GM21367 (cell line): ENCODE data around the gene CD48.
"Not testable (repeated sequence)": the region's sequence is repeated elsewhere in the genome, so short reads cannot be mapped to it uniquely, and the experiment has no call there.

Source experiments
- ATAC-seq: cut with Tn5 transposase; IDR thresholded peaks from one replicate; pipeline ENCODE4 v1.9.1; 2021; ENCODE audit not compliant: unreplicated experiment

Gene CD48

GRCh38 chr1:160658162-160658813, 53.3 kb downstream of the CD48 start:
- no peak for ATAC-seq

- no peak for ATAC-seq
Observed at GRCh38 chr1:160657250-160657781, 54.3 kb downstream of the CD48 start.

GRCh38 chr1:160656737-160657136, 54.9 kb downstream of the CD48 start:
- ATAC-seq: no peak

DNA sequence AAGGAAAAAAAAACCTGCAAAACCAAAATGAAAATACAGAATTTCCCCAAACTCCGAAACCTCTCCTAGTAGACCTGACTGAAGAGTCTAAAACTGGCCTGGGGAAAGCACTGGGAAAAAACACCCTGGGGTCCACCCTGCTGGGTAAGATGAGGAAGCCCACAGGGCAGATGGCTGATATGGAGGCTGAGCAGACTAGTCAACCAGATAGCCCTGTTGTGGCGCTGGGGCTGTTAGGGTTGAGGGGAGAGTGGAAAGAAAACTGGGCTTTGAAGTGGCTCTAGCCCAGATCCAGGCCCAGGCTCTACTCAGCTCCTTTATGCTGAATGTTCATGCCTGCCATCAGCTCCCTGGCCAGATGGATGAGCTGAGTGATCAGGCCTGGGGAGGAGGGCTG, 58.0 kb downstream of the CD48 start:
- ATAC-seq: no peak

DNA sequence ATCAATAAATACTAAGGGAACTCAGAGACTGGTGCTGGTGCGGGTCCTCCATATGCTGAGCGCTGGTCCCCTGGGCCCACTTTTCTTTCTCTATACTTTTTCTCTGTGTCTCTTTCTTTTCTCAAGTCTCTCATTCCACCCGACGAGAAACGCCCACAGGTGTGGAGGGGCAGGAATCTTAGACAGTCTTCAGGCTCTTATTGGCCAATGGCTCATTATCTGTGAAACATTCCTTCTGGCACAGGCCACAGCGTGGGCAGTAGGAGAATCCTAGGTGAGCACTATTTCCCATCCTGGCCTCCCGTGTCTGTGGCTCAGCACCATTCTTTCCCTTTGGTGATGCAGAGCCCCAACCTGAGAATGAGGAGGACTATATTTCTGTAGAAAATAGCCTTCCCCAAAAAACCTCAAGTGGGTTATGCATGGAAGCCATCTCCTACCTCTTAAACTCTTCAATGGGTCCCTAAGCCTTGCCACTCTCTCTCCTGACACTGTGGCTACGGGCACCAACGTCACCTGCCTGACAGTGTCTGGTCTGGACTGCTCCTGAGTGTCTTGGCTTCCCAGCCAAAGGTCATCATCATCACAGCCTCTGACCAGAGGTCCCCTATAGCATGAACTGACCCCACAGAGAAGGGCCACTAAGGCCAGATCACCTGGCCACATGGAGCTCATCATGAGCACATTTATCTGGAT, 58.5 kb downstream of the CD48 start:
- ATAC-seq: no peak

DNA sequence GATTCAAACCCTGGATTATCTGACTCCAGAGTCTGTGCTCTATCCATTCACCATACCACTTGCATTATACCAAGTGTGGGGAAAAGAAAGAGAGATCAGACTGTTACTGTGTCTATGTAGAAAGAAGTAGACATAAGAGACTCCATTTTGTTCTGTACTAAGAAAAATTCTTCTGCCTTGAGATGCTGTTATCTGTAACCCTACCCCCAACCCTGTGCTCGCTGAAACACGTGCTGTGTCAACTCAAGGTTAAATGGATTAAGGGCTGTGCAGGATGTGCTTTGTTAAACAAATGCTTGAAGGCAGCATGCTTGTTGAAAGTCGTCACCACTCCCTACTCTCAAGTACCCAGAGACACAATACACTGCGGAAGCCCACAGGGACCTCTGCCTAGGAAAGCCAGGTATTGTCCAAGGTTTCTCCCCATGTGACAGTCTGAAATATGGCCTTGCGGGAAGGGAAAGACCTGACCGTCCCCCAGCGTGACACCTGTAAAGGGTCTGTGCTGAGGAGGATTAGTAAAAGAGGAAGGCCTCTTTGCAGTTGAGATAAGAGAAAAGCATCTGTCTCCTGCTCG, 59.5 kb downstream of the CD48 start:
- ATAC-seq: not testable (repeated sequence)

GRCh38 chr1:160651433-160652064, 60.1 kb downstream of the CD48 start:
- ATAC-seq: no peak

- ATAC-seq: no peak
Observed at GRCh38 chr1:160647329-160647720, 64.3 kb downstream of the CD48 start.

DNA sequence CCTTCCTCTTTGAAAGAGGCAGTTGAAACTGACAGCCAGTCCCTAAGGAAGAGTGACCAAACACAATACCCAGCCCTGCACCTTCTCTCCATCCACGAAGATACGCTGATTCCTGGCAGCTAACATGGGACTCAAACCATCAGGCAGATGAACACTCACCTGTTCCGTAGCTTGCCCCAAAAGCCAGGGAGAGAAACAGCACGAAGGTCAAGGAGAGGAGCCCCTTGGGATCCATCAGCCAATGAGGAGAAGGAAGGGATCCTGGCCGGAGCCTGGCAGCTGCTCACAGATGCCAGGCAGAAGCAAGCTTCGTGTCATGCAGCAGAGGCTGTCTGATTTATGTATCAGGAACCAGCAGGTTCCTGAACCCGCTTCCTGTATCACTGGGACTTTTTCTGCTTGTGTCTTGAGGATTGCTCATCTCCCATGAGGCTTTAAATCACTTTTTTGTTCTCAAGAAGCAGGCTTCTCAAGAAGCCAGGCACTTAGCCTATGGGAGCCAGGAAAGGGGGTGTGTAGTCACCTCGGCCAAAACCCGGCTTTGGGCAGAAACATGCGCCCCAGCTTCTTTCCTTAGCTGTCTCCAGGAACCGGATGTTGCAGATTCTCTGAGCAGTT, 64.8 kb downstream of the CD48 start, which contains the start of gene SLAMF1:
Gene SLAMF1, minus strand, starts transcription at position 334 of the 618 bp plus-strand sequence. Its CDS starts 99 bp downstream, at position 235.
- peak; percentile 39 for ATAC-seq

GRCh38 chr1:160646180-160646579, 65.4 kb downstream of the CD48 start:
- ATAC-seq: no peak

- ATAC-seq: no peak
Observed at GRCh38 chr1:160645386-160646130, 66.1 kb downstream of the CD48 start.

DNA sequence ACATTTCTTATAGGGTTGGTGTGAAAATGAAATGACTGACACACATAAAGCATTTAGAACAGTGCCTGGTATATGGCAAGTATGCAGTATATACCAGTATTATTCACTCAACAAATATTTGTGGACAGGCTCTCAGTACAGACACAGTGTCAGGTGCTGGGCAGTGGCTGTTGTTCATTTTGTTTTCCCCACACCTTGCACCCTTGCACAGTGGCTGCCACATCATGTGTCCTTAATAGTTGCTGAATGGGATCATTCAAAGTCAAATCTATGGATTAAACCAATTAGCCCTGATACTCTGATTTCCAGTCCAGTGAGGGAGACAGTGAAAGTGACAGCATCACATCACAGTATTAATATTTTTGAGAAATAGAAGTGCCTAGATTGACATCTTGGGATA, 67.2 kb downstream of the CD48 start:
- no peak for ATAC-seq

DNA sequence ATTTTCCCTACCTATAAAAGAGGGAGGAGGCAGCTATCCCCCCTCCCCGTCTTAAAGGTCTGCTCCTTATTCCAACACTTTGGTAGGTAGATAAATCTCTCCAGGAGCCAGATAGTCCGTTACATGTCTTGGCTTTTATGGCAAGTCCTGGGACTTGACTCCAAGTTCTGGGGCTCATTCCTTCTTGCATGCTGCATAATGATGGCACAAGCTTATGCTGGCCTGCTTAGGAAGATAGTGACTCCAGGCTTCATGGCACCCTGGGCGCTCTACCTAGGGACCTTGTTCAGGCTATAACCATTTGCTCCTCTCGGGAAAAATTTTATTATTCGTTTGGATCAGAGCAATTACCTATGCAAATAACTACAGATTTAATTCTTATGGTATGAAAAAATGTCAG, 68.5 kb downstream of the CD48 start:
- no peak for ATAC-seq

- ATAC-seq: no peak
Observed at GRCh38 chr1:160642281-160642644, 69.4 kb downstream of the CD48 start.

DNA sequence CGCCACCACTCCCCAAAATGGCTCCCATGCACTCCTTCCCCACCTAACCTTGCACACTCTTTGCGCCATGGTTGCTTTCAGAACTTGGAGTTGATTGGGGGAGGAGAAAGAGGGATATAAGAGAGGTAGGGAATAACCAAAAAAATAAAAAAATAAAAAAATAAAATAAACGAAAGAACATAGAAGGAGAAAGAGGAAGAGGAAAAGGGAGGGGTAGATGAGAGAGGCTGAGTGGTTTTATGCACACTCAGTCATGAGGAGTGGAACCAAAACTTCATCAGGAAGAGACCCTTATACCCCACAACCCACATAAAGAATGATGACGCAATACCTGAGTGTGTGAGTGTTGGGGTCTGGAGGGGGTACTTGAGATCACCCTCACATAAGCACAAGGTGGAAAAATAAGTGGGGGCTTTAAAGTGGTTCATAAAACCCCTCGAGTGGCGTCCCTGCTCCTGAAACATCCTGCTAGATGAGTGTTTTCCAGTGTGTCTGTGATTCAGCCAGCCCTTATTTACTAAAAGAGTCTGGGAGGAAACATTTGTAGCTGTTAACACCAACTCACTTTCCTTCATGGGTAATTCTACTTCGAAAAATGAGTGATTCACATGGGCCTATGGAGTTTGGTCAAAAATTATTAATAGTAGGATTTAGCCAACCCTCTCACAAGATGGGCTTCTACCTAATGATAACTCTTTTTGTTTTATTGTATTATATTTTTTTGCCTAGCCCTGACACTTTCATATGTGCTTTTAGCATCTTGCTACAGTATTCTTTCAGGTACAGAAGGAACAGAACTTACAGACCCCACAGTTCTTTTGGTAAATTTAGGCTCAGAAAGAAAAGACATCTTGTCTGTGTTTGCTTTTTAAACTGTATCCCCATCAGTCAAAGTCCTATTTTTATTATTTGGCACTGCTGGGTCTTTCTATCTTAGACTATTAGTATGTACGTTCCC, 70.0 kb downstream of the CD48 start:
- no peak for ATAC-seq

DNA sequence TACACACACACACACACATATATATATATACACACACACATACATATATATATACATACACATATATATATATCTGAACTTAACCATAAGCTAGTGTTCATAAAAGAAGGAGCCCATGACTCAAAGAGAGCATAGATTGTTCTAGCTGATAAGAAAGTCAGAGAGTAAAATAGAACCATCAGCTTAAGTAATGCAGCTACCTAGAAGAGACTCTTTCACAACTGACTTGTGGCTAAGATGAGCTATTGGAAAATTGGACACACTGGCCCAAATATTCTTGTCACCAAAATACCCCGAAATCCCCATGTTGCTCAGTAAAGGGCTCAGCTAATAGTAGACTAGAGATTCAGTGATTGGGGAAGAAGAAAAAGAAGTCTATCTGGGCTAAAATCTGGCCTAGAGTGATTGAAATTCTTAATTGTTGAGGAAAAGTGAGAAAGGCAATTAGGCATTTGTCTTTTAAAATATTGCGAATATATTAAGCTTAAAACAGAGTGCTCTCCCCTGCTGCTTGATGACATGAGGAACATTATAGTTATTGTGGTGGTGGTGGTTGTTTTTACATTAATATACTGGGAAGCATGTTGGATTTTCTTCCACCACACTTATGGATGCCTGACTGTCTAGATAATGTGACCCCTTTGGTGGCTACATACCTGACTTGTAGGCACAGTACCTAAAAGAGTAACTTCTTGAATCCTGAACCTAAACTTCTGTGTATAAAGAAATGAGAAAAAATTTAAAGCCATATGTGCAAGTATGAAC, 71.1 kb downstream of the CD48 start:
- no peak for ATAC-seq

GRCh38 chr1:160639652-160640051, 72.0 kb downstream of the CD48 start:
- no peak for ATAC-seq

- ATAC-seq: no peak
Observed at GRCh38 chr1:160638926-160639325, 72.7 kb downstream of the CD48 start.

GRCh38 chr1:160638540-160638857, 73.1 kb downstream of the CD48 start:
- no peak for ATAC-seq
